Activated naive CD8-positive, alpha-beta T cell (primary cell): ENCODE data around the gene PDE4B.

Experiments used
- H3K27ac Mint-ChIP-seq: one replicate; pipeline ENCODE4 v1.8.0; 2021; ENCODE audit warnings: mixed read lengths
- H3K27me3 Mint-ChIP-seq: one replicate; pipeline ENCODE4 v1.8.0; 2021; ENCODE audit warnings: mixed read lengths
- H3K36me3 Mint-ChIP-seq: one replicate; pipeline ENCODE4 v1.8.0; 2021; ENCODE audit warnings: mixed read lengths
- H3K4me1 Mint-ChIP-seq: one replicate; pipeline ENCODE4 v1.8.0; 2021; ENCODE audit warnings: low read depth, mixed read lengths
- H3K4me3 Mint-ChIP-seq: one replicate; pipeline ENCODE4 v1.8.0; 2021; ENCODE audit warnings: mild to moderate bottlenecking, mixed read lengths
- H3K9me3 Mint-ChIP-seq: one replicate; pipeline ENCODE4 v1.8.0; 2021; ENCODE audit warnings: low read depth, mixed read lengths

Gene PDE4B

GRCh38 chr1:65889441-65889840, 96.7 kb downstream of the PDE4B start:
- Mint-ChIP-seq H3K9me3 (peaks cover 7% of the 10 kb centered on the region), H3K27ac (no peak overlapping the region), H3K36me3 (no peaks in the 10 kb centered on the region), H3K27me3 (peaks cover 16% of the 10 kb centered on the region), H3K4me3 (no peak overlapping the region), H3K4me1 (no peaks in the 10 kb centered on the region)

GRCh38 chr1:65890201-65890843, 97.6 kb downstream of the PDE4B start:
- H3K27ac Mint-ChIP-seq: no peak overlapping the region
- peaks cover 7% of the 10 kb centered on the region for H3K9me3 Mint-ChIP-seq
- H3K4me1 Mint-ChIP-seq: no peaks in the 10 kb centered on the region
- H3K36me3 Mint-ChIP-seq: no peaks in the 10 kb centered on the region
- H3K4me3 Mint-ChIP-seq: no peak overlapping the region
- peaks cover 17% of the 10 kb centered on the region for H3K27me3 Mint-ChIP-seq

DNA sequence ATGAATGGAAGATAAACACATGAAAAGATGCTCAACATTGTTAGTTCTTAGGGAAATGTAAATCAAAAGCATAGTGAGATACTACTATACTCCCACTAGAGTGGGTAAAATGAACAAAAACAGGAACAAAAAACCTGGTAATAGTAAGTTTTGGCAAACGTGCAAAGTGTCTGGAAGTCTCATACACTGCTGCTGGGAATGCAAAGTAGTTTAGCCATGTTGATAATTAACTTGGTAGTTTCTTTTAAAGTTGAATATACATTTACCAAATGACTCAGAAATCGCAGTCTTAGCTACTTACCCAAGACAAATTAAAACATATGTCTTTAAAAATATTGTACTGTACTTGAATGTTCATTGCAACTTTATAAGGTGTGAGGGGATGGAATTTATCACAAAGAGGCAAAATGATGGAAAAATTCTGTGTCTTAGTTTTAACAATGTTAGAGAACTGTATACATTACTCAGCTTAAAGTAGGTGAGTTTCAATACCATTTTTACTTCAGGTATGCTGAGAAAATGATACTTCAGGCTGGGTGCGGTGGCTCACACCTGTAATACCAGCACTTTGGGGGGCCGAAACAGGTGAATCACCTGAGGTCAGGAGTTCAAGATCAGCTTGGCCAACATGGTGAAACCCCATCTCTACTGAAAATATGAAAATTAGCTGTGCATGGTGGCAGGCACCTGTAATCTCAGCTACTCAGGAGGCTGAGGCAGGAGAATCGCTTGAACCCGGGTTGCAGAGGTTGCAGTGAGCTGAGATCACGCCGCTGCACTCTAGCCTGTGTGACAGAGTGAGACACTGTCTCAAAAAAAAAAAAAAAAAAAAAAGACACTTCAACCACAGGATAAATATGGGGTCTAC, 102.3 kb downstream of the PDE4B start:
- Mint-ChIP-seq H3K4me1 (no peaks in the 10 kb centered on the region), H3K27ac (no peak overlapping the region), H3K36me3 (no peaks in the 10 kb centered on the region), H3K9me3 (peaks cover 5% of the 10 kb centered on the region), H3K4me3 (no peak overlapping the region), H3K27me3 (peaks cover 17% of the 10 kb centered on the region)

DNA sequence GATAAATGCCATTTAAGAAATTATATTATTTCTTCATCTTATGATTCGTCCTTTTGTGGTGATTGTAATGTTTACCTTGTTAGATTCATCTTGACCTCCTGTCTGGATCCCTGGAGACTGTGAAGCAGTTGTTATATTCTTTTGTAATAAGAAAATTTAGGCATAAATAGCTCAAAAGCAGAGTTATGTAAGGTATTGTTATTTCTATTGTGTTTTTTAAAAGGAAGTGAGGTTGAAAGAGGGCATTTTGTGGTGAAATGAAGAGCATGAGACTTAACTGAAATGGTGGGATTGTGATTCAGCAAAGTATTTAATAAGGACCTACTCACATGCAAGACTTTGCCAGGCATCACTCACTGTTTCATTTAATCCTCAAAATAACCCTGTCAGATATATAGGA, 104.0 kb downstream of the PDE4B start:
- no peaks in the 10 kb centered on the region for H3K36me3 Mint-ChIP-seq
- H3K27ac Mint-ChIP-seq: no peak overlapping the region

GRCh38 chr1:65897485-65897884, 104.8 kb downstream of the PDE4B start:
- H3K36me3 Mint-ChIP-seq: no peaks in the 10 kb centered on the region
- H3K4me3 Mint-ChIP-seq: no peak overlapping the region
- no peaks in the 10 kb centered on the region for H3K4me1 Mint-ChIP-seq
- H3K27me3 Mint-ChIP-seq: peaks cover 17% of the 10 kb centered on the region
- no peak overlapping the region for H3K27ac Mint-ChIP-seq
- peaks cover 5% of the 10 kb centered on the region for H3K9me3 Mint-ChIP-seq

More for the DNA sequence above, 104.0 kb downstream of the PDE4B start:
- Mint-ChIP-seq H3K9me3 (peaks cover 5% of the 10 kb centered on the region), H3K4me1 (no peaks in the 10 kb centered on the region), H3K27me3 (peaks cover 13% of the 10 kb centered on the region), H3K4me3 (no peak overlapping the region)

GRCh38 chr1:65904681-65905083, 112.0 kb downstream of the PDE4B start:
- Mint-ChIP-seq H3K27me3 (peaks cover 17% of the 10 kb centered on the region), H3K4me1 (no peaks in the 10 kb centered on the region), H3K9me3 (no peaks in the 10 kb centered on the region), H3K36me3 (no peaks in the 10 kb centered on the region), H3K27ac (no peak overlapping the region), H3K4me3 (no peak overlapping the region)

DNA sequence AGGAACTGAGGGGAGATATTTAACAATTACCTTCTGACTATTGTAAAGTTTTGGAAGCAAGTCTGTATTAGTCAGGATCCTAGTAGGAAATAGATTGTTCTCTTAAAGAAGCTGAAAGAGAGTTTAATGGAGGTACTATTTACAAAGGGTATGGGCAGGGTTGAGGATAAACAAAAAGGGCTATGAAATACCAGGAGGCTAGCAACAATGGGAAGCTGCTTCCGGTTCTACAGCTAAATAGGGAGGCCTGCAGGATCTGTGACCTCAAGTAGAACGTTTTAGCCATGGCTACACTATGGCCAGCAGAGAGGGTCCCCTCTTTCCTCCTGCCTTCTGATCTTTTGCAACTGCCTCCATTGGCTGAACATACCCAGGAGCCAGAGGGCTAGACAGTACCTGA, 117.7 kb downstream of the PDE4B start:
- Mint-ChIP-seq H3K27ac (no peak overlapping the region), H3K27me3 (peaks cover 13% of the 10 kb centered on the region), H3K36me3 (no peaks in the 10 kb centered on the region), H3K4me1 (no peaks in the 10 kb centered on the region), H3K9me3 (no peaks in the 10 kb centered on the region), H3K4me3 (no peak overlapping the region)

- H3K36me3 Mint-ChIP-seq: no peaks in the 10 kb centered on the region
- no peak overlapping the region for H3K27ac Mint-ChIP-seq
- H3K27me3 Mint-ChIP-seq: peaks cover 9% of the 10 kb centered on the region
- H3K4me1 Mint-ChIP-seq: no peaks in the 10 kb centered on the region
- no peaks in the 10 kb centered on the region for H3K9me3 Mint-ChIP-seq
- H3K4me3 Mint-ChIP-seq: no peak overlapping the region
Measured at GRCh38 chr1:65911679-65912078, 119.0 kb downstream of the PDE4B start.

- no peaks in the 10 kb centered on the region for H3K9me3 Mint-ChIP-seq
- no peaks in the 10 kb centered on the region for H3K27me3 Mint-ChIP-seq
- no peaks in the 10 kb centered on the region for H3K36me3 Mint-ChIP-seq
- no peak overlapping the region for H3K27ac Mint-ChIP-seq
- H3K4me1 Mint-ChIP-seq: no peaks in the 10 kb centered on the region
- H3K4me3 Mint-ChIP-seq: no peak overlapping the region
Measured at GRCh38 chr1:65918564-65918963, 125.9 kb downstream of the PDE4B start.

DNA sequence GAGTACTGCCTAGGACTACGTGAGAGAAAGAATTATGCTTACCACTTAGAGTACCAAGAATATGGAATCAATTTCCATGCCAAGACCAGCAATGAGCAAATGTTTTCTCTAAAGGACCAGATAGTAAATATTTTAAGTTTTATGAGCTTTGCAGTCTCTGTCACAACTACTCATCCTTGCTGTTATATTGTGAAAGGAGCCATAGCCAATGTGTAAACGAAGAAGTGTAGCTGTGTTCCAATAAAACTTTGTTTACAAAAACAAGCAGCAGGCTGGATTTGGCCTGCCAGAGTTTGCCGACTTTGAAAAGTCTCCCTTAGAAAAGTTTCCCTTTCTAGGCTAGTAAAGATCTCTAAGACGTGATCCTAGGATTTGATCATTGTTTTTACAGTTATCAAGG, 128.8 kb downstream of the PDE4B start:
- Mint-ChIP-seq H3K36me3 (no peaks in the 10 kb centered on the region), H3K9me3 (no peaks in the 10 kb centered on the region), H3K27ac (no peak overlapping the region), H3K4me1 (no peaks in the 10 kb centered on the region), H3K4me3 (no peak overlapping the region), H3K27me3 (no peaks in the 10 kb centered on the region)

DNA sequence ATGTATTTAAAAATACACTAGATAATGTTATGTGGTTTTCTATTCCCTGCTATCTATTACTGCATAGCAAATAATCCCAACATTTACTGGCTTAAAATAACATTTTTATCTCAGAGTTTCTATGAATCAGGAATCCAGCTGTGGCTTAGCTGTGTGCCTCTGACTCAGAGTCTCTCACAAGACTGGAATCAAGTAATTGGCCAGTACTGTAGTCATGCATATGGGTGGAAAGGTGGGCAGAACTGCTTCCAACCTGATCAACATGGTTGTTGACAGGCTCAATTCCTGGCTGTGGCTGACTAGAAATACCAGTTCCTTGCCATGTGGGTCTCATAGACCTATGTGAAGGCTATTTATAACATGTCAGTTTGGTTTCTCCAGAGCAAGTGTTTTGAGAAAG, 131.8 kb downstream of the PDE4B start:
- Mint-ChIP-seq H3K36me3 (no peaks in the 10 kb centered on the region), H3K4me1 (no peaks in the 10 kb centered on the region), H3K27ac (no peak overlapping the region), H3K9me3 (no peaks in the 10 kb centered on the region), H3K27me3 (peaks cover 2% of the 10 kb centered on the region), H3K4me3 (no peak overlapping the region)

DNA sequence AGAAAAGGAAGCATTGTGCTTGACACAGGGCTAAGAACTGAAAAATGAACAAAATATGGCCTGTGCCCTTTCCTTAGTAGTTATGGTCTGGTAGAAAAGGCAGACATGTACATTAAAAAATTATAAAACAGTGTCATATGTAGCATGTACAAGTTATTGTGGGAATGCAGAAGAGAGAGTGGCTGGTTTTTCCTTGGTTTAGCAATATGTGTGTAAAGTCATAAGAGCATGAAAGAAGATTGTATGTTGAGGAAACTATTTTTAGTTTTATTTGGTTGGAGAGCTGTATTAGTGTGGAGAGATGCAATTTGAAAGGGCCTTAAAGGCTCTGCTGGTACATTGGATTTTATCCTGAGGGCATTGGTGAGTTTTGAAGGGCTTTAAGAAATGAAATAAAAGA, 145.8 kb downstream of the PDE4B start:
- Mint-ChIP-seq H3K27ac (no peak overlapping the region), H3K27me3 (peaks cover 4% of the 10 kb centered on the region), H3K36me3 (no peaks in the 10 kb centered on the region), H3K9me3 (no peaks in the 10 kb centered on the region), H3K4me1 (no peaks in the 10 kb centered on the region), H3K4me3 (no peak overlapping the region)

DNA sequence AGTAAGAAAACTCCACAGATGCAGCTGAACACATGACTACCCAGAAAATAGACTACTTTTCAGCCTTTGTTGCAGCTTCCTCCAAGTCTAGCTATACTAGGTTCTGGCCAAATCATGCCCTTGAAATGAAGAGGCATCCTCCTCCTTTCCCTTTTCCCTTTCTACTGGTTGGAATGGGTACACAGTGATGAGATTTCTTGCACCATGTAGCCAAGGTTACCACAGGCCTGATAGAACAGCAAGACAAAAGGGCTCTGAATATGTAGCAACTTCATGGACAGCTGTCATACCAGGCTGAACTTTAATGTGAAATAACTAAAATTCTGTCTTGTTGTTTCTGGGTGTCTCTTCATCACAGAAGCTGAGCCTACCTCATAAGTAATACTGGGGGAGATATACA, 146.5 kb downstream of the PDE4B start:
- Mint-ChIP-seq H3K4me1 (no peaks in the 10 kb centered on the region), H3K9me3 (no peaks in the 10 kb centered on the region), H3K27ac (no peak overlapping the region), H3K27me3 (peaks cover 7% of the 10 kb centered on the region), H3K36me3 (no peaks in the 10 kb centered on the region), H3K4me3 (no peak overlapping the region)

- no peaks in the 10 kb centered on the region for H3K4me1 Mint-ChIP-seq
- peaks cover 9% of the 10 kb centered on the region for H3K27me3 Mint-ChIP-seq
- no peaks in the 10 kb centered on the region for H3K9me3 Mint-ChIP-seq
- no peak overlapping the region for H3K27ac Mint-ChIP-seq
- no peak overlapping the region for H3K4me3 Mint-ChIP-seq
- no peaks in the 10 kb centered on the region for H3K36me3 Mint-ChIP-seq
Measured at GRCh38 chr1:65939636-65940035, 146.9 kb downstream of the PDE4B start.

- no peaks in the 10 kb centered on the region for H3K4me1 Mint-ChIP-seq
- H3K27ac Mint-ChIP-seq: no peak overlapping the region
- H3K27me3 Mint-ChIP-seq: peaks cover 9% of the 10 kb centered on the region
- H3K36me3 Mint-ChIP-seq: no peaks in the 10 kb centered on the region
- no peaks in the 10 kb centered on the region for H3K9me3 Mint-ChIP-seq
- H3K4me3 Mint-ChIP-seq: no peak overlapping the region
Measured at GRCh38 chr1:65940126-65940525, 147.4 kb downstream of the PDE4B start.

- H3K4me1 Mint-ChIP-seq: no peaks in the 10 kb centered on the region
- H3K27me3 Mint-ChIP-seq: peaks cover 11% of the 10 kb centered on the region
- H3K36me3 Mint-ChIP-seq: no peaks in the 10 kb centered on the region
- H3K27ac Mint-ChIP-seq: no peak overlapping the region
- no peak overlapping the region for H3K4me3 Mint-ChIP-seq
- H3K9me3 Mint-ChIP-seq: no peaks in the 10 kb centered on the region
Measured at GRCh38 chr1:65942476-65942875, 149.8 kb downstream of the PDE4B start.
